Measurements from ENCODE around the gene ATG3.

Gene ATG3

GRCh38 chr3:112508261-112508660 lies 53.5 kb downstream of the ATG3 start:
- TF ChIP-seq, protein P1, sequence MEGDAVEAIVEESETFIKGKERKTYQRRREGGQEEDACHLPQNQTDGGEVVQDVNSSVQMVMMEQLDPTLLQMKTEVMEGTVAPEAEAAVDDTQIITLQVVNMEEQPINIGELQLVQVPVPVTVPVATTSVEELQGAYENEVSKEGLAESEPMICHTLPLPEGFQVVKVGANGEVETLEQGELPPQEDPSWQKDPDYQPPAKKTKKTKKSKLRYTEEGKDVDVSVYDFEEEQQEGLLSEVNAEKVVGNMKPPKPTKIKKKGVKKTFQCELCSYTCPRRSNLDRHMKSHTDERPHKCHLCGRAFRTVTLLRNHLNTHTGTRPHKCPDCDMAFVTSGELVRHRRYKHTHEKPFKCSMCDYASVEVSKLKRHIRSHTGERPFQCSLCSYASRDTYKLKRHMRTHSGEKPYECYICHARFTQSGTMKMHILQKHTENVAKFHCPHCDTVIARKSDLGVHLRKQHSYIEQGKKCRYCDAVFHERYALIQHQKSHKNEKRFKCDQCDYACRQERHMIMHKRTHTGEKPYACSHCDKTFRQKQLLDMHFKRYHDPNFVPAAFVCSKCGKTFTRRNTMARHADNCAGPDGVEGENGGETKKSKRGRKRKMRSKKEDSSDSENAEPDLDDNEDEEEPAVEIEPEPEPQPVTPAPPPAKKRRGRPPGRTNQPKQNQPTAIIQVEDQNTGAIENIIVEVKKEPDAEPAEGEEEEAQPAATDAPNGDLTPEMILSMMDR (conservative IDR thresholded peaks at IDR 0.05), result no peak
- TF ChIP-seq ZFX (IDR thresholded peaks at IDR 0.05), result no peak
- H3K27ac ChIP-seq, result no peak overlapping the region

DNA sequence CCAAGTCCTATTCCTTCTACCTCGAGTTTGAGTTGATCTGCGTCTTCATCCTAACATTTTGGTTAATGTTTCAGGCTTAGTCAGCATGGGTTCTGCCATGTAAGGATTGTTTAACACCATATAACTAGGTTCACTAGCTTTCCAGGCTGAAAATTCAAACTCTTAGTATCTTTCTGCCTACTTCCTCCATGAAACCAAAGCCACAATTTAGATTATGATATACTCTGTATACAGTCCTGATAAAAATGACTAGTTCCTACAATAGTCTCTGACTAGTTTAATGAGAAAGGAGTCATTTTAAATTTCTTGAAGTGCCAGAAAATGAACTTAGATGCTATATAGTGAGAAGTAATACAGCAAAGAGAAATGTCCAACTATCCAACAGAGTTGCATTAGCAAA lies 55.9 kb downstream of the ATG3 start:
- TF ChIP-seq, protein P1 (conservative IDR thresholded peaks at IDR 0.05), result no peak
- TF ChIP-seq ZFX (IDR thresholded peaks at IDR 0.05), result no peak
- H3K27ac ChIP-seq, result no peak overlapping the region

DNA sequence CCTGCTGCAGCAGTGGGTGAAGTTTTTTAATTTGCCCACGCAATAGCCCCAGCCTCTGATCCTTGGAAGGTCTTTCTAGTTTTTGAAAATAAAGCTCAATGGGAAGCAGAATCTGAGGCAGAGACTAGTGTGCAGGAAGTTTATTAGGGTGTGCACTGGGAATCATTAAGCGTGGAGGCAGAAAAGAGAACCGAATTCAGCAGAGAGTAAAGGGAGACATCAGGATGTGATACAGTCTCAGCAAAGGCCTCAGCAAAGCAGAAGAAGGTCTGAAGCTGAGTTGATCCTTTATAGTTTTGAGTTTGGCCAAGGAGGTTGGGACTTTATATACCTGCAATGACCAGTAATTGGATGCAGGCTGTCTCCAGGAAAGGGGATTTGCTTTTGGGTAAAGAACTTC lies 57.6 kb downstream of the ATG3 start:
- no peak for TF ChIP-seq ZFX (IDR thresholded peaks at IDR 0.05)
- TF ChIP-seq, protein P1 (conservative IDR thresholded peaks at IDR 0.05), result no peak
- no peak overlapping the region for H3K27ac ChIP-seq

- H3K27ac ChIP-seq, result no peak overlapping the region
- TF ChIP-seq, protein P1 (conservative IDR thresholded peaks at IDR 0.05), result no peak
- TF ChIP-seq ZFX (IDR thresholded peaks at IDR 0.05), result no peak
These were observed 58.3 kb downstream of the ATG3 start for GRCh38 chr3:112503304-112503972.

DNA sequence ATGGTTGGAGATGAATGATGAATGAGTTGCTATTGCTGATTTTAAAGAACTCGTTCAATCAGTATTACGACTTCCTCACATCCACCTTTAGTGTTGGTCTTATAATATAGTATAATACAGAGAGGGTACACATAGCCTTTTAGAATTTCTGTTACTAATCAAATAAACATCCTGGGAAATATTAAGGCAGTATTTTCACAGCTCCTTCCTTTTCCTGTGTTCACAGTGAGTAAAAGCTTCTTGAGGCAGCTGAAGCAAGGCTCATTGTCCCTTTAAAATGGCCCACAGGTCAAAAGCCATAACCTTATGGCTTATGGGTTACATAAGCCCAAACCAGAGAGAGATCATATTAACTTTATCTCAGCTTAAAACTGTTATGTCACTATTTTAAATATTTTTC lies 61.1 kb downstream of the ATG3 start:
- H3K27ac ChIP-seq, result no peak overlapping the region
- TF ChIP-seq, protein P1 (conservative IDR thresholded peaks at IDR 0.05), result no peak
- TF ChIP-seq ZFX (IDR thresholded peaks at IDR 0.05), result no peak

DNA sequence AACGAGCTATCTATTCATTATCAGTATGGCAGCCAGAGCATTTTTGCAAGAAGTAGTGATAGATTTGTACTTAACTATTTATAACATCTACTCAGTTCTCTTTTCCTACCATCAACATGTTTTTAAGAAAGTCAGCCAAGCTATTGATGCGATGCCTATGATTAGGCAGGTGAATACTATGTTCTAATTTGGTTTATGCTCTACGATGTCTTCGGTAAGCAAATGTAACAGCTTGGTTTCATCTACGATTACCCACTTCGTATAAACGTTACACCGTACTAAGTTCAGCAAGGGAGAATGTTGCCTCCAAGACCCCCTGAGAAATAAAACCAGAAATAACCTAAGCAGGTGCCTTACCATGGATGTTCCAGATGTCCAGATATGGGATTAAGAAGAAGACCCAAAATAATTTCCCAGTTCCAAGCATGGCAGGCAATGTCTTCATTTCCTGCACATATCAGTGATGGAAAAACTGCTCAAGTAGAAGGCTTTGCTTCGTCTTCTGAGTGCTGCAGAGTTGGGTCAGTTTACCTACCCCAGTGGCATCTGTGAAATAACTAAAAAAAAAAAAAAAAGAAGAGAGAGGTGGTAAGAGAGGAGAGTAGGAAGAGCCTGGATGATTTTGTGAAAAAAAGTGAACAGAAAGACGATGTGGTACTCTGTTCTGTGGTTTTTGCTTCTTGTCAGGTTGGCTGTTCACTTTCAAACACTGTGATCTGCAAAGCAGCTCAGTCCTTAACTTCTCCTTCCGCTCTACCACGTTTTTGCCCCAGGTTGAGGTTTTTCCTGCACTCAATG lies 62.6 kb downstream of the ATG3 start, which contains the start of gene BTLA:
Gene BTLA (minus strand): TSS at position 559 of the 798 bp plus-strand sequence. CDS start 114 bp downstream, at position 445.
- TF ChIP-seq, protein P1 (conservative IDR thresholded peaks at IDR 0.05), result no peak
- no peak for TF ChIP-seq ZFX (IDR thresholded peaks at IDR 0.05)
- H3K27ac ChIP-seq, result no peak within 1 kb of the TSS

- H3K27ac ChIP-seq, result no peak overlapping the region
- TF ChIP-seq, protein P1 (conservative IDR thresholded peaks at IDR 0.05), result no peak
- TF ChIP-seq ZFX (IDR thresholded peaks at IDR 0.05), result no peak
These were observed 63.7 kb downstream of the ATG3 start for GRCh38 chr3:112497897-112498548.
